ENCODE data around the gene MYCBP. TPM values are rescaled to one million over a fixed set of nuclear protein-coding genes. Genes with fewer than 3 reads are reported as not detected.
"Not testable (repeated sequence)": the region's sequence is repeated elsewhere in the genome, so short reads cannot be mapped to it uniquely, and the experiment has no call there.

Gene MYCBP
- total RNA-seq, 2 experiments from 2014 or later, result 21.5 to 47.6 TPM

DNA sequence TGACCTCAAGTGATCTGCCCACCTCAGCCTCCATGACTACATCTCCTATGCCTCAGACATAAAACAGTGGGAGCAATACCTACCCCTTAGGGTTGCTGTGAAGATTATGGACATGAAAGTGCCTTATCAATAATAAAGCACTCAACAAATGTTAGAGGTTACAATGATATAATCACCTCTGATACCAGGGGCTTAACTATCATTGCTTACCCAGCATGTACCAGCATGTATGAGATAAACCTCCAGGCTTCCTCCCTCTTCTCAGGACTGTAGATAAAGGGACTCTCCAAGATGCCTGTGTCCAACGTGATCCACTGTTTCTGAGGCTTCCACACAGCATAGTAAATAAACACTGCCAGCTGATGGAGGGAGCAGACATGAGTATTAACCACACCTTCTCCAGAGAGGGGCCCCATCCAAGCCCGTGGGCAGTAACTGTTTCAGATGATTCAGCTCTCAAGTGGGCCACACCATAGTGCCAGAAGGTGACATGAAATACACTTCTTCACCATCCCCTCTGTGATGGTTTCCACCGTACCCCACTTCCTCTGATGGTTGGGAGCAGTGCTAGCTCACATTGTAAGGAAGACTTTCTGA is 42.3 kb upstream of the MYCBP start:
- Histone ChIP-seq H3K27ac (ENCODE audit: low read depth, low read length, poor library complexity, severe bottlenecking) (no peak overlapping the region), H3K4me3 (ENCODE audit: low read depth, low read length, poor library complexity, severe bottlenecking) (no peak overlapping the region), H3K9me2 (ENCODE audit: insufficient read depth, low read length) (no peaks in the 10 kb centered on the region), H3K4me1 (ENCODE audit: insufficient read depth, low read length, poor library complexity, severe bottlenecking) (no peaks in the 10 kb centered on the region), H2AFZ (ENCODE audit: low read length) (no peak overlapping the region), H4K20me1 (ENCODE audit: insufficient read depth, low read length) (no peaks in the 10 kb centered on the region), H3K36me3 (ENCODE audit: insufficient read depth, low read length) (no peaks in the 10 kb centered on the region), H3K79me2 (ENCODE audit: insufficient read depth, low read depth, low read length) (no peaks in the 10 kb centered on the region), H3K4me2 (ENCODE audit: low read length) (no peak overlapping the region), H3K9me3 (ENCODE audit: low read length) (no peaks in the 10 kb centered on the region)
- no TSS peak for BruUV-seq (replicated peaks)
- intact Hi-C loops (cut with micrococcal nuclease; ENCODE audit: unreplicated experiment), result no loop called here
- ChIA-PET CTCF (ENCODE audit: unreplicated experiment) (no interaction called here), POLR2A (no interaction called here)
- TF ChIP-seq EZH2phosphoT487 (IDR thresholded peaks at IDR 0.05; ENCODE audit: borderline replicate concordance, low read depth, low read length), result no peak
- TF ChIP-seq, protein P1, sequence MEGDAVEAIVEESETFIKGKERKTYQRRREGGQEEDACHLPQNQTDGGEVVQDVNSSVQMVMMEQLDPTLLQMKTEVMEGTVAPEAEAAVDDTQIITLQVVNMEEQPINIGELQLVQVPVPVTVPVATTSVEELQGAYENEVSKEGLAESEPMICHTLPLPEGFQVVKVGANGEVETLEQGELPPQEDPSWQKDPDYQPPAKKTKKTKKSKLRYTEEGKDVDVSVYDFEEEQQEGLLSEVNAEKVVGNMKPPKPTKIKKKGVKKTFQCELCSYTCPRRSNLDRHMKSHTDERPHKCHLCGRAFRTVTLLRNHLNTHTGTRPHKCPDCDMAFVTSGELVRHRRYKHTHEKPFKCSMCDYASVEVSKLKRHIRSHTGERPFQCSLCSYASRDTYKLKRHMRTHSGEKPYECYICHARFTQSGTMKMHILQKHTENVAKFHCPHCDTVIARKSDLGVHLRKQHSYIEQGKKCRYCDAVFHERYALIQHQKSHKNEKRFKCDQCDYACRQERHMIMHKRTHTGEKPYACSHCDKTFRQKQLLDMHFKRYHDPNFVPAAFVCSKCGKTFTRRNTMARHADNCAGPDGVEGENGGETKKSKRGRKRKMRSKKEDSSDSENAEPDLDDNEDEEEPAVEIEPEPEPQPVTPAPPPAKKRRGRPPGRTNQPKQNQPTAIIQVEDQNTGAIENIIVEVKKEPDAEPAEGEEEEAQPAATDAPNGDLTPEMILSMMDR (conservative IDR thresholded peaks at IDR 0.05; ENCODE audit: low read length), result no peak
- DNase-seq (ENCODE audit: low spot score), result no peak

DNA sequence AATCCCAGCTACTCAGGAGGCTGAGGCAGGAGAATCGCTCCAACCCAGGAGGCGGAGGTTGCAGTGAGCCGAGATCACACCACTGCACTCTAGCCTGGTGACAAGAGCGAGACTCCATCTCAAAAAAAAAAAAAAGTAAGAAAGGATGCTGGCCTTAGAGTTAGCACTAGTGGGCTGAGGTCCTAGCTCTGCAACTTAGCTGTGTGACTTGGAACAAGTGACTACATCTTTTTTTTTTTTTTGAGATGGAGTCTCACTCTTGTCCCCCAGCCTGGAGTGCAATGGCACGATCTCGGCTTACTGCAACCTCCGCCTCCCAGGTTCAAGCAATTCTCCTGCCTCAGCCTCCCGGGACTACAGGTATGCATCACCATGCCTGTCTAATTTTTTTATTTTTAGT is 41.8 kb upstream of the MYCBP start:
- H2AFZ ChIP-seq (ENCODE audit: low read length); H3K36me3 ChIP-seq (ENCODE audit: insufficient read depth, low read length); H3K4me1 ChIP-seq (ENCODE audit: insufficient read depth, low read length, poor library complexity, severe bottlenecking); BruUV-seq (replicated peaks); H3K9me2 ChIP-seq (ENCODE audit: insufficient read depth, low read length); intact Hi-C loops (cut with micrococcal nuclease; ENCODE audit: unreplicated experiment); H3K4me2 ChIP-seq (ENCODE audit: low read length); H3K4me3 ChIP-seq (ENCODE audit: low read depth, low read length, poor library complexity, severe bottlenecking); H3K9me3 ChIP-seq (ENCODE audit: low read length); DNase-seq (ENCODE audit: low spot score); H3K79me2 ChIP-seq (ENCODE audit: insufficient read depth, low read depth, low read length); H3K27ac ChIP-seq (ENCODE audit: low read depth, low read length, poor library complexity, severe bottlenecking); POLR2A ChIA-PET; CTCF ChIA-PET (ENCODE audit: unreplicated experiment); H4K20me1 ChIP-seq (ENCODE audit: insufficient read depth, low read length): not testable (repeated sequence)

DNA sequence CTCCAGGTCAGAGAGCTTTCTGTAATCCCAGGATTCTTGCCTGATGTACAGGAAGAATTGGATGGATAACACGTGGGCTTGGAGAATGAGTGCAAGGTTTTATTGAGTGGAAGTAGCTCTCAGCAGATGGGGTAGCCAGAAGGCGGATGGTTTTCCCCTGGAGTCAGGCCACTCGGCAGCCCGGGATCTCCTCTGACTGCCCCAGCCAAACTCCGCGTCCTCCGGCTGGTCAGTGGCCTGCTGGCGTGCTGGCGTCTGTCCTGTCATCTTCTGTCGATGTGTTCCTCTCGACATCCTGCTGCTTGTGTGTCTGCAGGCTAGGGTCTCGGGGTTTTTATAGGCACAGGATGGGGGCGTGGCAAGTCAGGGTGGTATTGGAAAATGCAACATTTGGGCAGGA is 35.7 kb upstream of the MYCBP start:
- POLR2A ChIA-PET, result interaction anchor here (0.6 kb wide), 1 partner anchor 26 kb away, joined by 3 read pairs; no protein-coding TSS in a partner anchor
- no peak overlapping the region for H3K27ac ChIP-seq (ENCODE audit: low read depth, low read length, poor library complexity, severe bottlenecking)
- H4K20me1 ChIP-seq (ENCODE audit: insufficient read depth, low read length), result no peaks in the 10 kb centered on the region
- no TSS peak for BruUV-seq (replicated peaks)
- no peaks in the 10 kb centered on the region for H3K9me2 ChIP-seq (ENCODE audit: insufficient read depth, low read length)
- no peaks in the 10 kb centered on the region for H3K79me2 ChIP-seq (ENCODE audit: insufficient read depth, low read depth, low read length)
- H3K4me3 ChIP-seq (ENCODE audit: low read depth, low read length, poor library complexity, severe bottlenecking), result no peak overlapping the region
- no peak for DNase-seq (ENCODE audit: low spot score)
- intact Hi-C loops (cut with micrococcal nuclease; ENCODE audit: unreplicated experiment), result no loop called here
- no peak overlapping the region for H3K4me2 ChIP-seq (ENCODE audit: low read length)
- no peaks in the 10 kb centered on the region for H3K4me1 ChIP-seq (ENCODE audit: insufficient read depth, low read length, poor library complexity, severe bottlenecking)
- H3K36me3 ChIP-seq (ENCODE audit: insufficient read depth, low read length), result no peaks in the 10 kb centered on the region
- TF ChIP-seq, protein P1 (conservative IDR thresholded peaks at IDR 0.05; ENCODE audit: low read length), result no peak
- no peak for TF ChIP-seq EZH2phosphoT487 (IDR thresholded peaks at IDR 0.05; ENCODE audit: borderline replicate concordance, low read depth, low read length)
- CTCF ChIA-PET (ENCODE audit: unreplicated experiment), result no interaction called here
- no peak overlapping the region for H2AFZ ChIP-seq (ENCODE audit: low read length)
- no peaks in the 10 kb centered on the region for H3K9me3 ChIP-seq (ENCODE audit: low read length)

Measured in OCI-LY7 (cell line).